Measurements from ENCODE around the gene ANKRD33.

DNA sequence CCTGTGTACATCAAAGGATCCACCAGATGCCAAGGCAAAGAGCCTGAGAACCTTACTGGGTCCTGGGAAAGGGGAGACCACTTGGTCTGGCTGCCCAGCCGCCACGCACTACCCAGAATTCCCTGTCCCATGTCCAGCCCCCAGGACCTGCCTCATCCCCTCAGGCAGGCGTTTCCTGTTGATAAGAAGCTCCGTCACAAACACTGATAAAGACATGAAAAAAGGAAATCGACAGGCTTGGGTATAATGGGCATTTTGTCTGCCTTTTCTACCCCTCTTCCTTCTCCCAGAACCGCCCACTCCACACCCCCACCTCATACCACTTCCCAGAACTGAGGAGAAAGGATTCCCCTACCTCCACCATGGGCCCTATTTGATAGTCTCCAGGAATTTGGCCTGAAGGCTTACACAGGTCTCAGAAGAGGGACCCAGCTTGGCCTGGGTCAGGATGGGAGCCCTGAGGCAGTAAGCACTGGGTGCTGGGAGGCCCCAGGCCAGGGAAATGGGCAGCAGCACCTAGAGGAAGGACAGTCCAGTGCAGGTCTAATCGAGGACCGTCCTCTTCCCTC is 38.2 kb downstream of the ANKRD33 start:
- TF ChIP-seq, protein P1, sequence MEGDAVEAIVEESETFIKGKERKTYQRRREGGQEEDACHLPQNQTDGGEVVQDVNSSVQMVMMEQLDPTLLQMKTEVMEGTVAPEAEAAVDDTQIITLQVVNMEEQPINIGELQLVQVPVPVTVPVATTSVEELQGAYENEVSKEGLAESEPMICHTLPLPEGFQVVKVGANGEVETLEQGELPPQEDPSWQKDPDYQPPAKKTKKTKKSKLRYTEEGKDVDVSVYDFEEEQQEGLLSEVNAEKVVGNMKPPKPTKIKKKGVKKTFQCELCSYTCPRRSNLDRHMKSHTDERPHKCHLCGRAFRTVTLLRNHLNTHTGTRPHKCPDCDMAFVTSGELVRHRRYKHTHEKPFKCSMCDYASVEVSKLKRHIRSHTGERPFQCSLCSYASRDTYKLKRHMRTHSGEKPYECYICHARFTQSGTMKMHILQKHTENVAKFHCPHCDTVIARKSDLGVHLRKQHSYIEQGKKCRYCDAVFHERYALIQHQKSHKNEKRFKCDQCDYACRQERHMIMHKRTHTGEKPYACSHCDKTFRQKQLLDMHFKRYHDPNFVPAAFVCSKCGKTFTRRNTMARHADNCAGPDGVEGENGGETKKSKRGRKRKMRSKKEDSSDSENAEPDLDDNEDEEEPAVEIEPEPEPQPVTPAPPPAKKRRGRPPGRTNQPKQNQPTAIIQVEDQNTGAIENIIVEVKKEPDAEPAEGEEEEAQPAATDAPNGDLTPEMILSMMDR (conservative IDR thresholded peaks at IDR 0.05 in 1 of 2, IDR thresholded peaks at IDR 0.05 in 1 of 2; ENCODE audit: extremely low read depth in 1 of 2, insufficient read depth in 1 of 2, low read depth in 1 of 2, low read length in 2 of 2), result no peak
- TF ChIP-seq EZH2 (IDR thresholded peaks at IDR 0.05; ENCODE audit: borderline replicate concordance, low read length), result no peak
